Measurements from ENCODE around the gene AMH. TPM values are rescaled to one million over a fixed set of nuclear protein-coding genes. Genes with fewer than 3 reads are reported as not detected.

The AMH gene
- total RNA-seq, 1 experiment from 2014 or later = 42.8 TPM

DNA sequence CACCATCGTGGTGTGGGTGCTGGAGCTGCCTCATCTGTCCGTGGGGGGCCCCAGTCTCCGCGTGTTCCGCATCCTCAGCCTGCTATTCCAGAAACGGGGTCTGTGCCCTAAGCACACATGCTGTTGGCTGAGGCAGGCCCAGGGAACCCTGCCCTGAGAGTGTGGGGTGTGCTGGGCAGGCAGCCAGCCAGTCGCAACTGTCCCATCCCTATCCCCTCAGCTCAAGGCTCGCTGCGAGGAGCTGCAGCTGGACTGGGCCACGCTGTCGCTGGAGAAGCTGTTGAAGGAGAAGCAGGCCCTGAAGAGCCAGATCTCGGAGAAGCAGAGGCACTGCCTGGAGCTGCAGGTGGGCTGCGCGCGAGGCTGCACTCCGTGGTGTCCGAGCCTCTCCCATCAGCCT lies 34.9 kb upstream of the AMH start:
- Histone ChIP-seq H3K4me2 (ENCODE audit: low read length) (no peak overlapping the region), H3K79me2 (ENCODE audit: insufficient read depth, low read length) (peaks cover 4% of the 10 kb centered on the region; the same call in 1 of the 2 replicates), H3K9me2 (ENCODE audit: insufficient read depth) (no peaks in the 10 kb centered on the region), H3K27ac (ENCODE audit: low read depth, low read length) (no peak overlapping the region), H4K20me1 (ENCODE audit: insufficient read depth) (no peaks in the 10 kb centered on the region), H3K36me3 (ENCODE audit: control insufficient read depth in 1 of 2, insufficient read depth in 2 of 2, low read length in 2 of 2) (peaks cover 40 to 55% of the 10 kb centered on the region in 2 experiments; a peak in 3 of 4 replicates), H3K4me1 (ENCODE audit: control insufficient read depth in 1 of 2, insufficient read depth in 2 of 2, low read length in 2 of 2) (no peaks in the 10 kb centered on the region), H3K9ac (ENCODE audit: low read length) (no peak overlapping the region), H2AFZ (ENCODE audit: low read depth, low read length, poor library complexity, severe bottlenecking) (no peak overlapping the region), H3K4me3 (replicated peaks in 1 of 2; ENCODE audit: low read depth in 1 of 2, low read length in 2 of 2) (no peak overlapping the region), H3K9me3 (ENCODE audit: control insufficient read depth in 1 of 2, insufficient read depth in 1 of 2, low read depth in 1 of 2, low read length in 2 of 2) (no peaks in the 10 kb centered on the region), H3K27me3 (ENCODE audit: insufficient read depth, low read length) (no peaks in the 10 kb centered on the region)
- BruUV-seq (replicated peaks) = no TSS peak
- ChIA-PET RAD21 (ENCODE audit: low non-redundant PET in 1 of 2, low total read pairs in 2 of 2, uncharacterized antibody in 2 of 2, unreplicated experiment in 2 of 2) (no interaction called here), POLR2A (interaction anchor here (1.5 kb wide), 1 partner anchor 45 kb away, joined by 3 read pairs; no protein-coding TSS in a partner anchor), CTCF (no interaction called here)
- ATAC-seq = no peak
- TF ChIP-seq SP1 (IDR thresholded peaks at IDR 0.05; ENCODE audit: low read depth) (no peak), CBX3 (IDR thresholded peaks at IDR 0.05; ENCODE audit: low read depth) (no peak), RAD21 (IDR thresholded peaks at IDR 0.05; ENCODE audit: low read depth) (no peak), ZNF274 (IDR thresholded peaks at IDR 0.05; ENCODE audit: low read depth, low read length) (no peak), EZH2 (IDR thresholded peaks at IDR 0.05) (no peak), EZH2phosphoT487 (IDR thresholded peaks at IDR 0.05; ENCODE audit: borderline replicate concordance) (no peak), POLR2AphosphoS5 (IDR thresholded peaks at IDR 0.05; ENCODE audit: low read depth, low read length) (no peak), YY1 (IDR thresholded peaks at IDR 0.05; ENCODE audit: extremely low read depth, insufficient replicate concordance, low read depth, low read length) (no peak), CEBPB (IDR thresholded peaks at IDR 0.05; ENCODE audit: low read depth) (no peak), ZFX (IDR thresholded peaks at IDR 0.05) (no peak), EGR1 (IDR thresholded peaks at IDR 0.05; ENCODE audit: low read depth) (no peak)
- TF ChIP-seq, protein P1, sequence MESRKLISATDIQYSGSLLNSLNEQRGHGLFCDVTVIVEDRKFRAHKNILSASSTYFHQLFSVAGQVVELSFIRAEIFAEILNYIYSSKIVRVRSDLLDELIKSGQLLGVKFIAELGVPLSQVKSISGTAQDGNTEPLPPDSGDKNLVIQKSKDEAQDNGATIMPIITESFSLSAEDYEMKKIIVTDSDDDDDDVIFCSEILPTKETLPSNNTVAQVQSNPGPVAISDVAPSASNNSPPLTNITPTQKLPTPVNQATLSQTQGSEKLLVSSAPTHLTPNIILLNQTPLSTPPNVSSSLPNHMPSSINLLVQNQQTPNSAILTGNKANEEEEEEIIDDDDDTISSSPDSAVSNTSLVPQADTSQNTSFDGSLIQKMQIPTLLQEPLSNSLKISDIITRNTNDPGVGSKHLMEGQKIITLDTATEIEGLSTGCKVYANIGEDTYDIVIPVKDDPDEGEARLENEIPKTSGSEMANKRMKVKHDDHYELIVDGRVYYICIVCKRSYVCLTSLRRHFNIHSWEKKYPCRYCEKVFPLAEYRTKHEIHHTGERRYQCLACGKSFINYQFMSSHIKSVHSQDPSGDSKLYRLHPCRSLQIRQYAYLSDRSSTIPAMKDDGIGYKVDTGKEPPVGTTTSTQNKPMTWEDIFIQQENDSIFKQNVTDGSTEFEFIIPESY (IDR thresholded peaks at IDR 0.05; ENCODE audit: extremely low read depth, insufficient replicate concordance, low read length) = no peak
- TF ChIP-seq, protein P2, sequence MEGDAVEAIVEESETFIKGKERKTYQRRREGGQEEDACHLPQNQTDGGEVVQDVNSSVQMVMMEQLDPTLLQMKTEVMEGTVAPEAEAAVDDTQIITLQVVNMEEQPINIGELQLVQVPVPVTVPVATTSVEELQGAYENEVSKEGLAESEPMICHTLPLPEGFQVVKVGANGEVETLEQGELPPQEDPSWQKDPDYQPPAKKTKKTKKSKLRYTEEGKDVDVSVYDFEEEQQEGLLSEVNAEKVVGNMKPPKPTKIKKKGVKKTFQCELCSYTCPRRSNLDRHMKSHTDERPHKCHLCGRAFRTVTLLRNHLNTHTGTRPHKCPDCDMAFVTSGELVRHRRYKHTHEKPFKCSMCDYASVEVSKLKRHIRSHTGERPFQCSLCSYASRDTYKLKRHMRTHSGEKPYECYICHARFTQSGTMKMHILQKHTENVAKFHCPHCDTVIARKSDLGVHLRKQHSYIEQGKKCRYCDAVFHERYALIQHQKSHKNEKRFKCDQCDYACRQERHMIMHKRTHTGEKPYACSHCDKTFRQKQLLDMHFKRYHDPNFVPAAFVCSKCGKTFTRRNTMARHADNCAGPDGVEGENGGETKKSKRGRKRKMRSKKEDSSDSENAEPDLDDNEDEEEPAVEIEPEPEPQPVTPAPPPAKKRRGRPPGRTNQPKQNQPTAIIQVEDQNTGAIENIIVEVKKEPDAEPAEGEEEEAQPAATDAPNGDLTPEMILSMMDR (IDR thresholded peaks at IDR 0.05 in 2 of 3, conservative IDR thresholded peaks at IDR 0.05 in 1 of 3; ENCODE audit: borderline replicate concordance in 1 of 3, insufficient read depth in 1 of 3, low read depth in 2 of 3, low read length in 2 of 3) = no peak
- no peak for DNase-seq (ENCODE audit: low read depth, low spot score)
- intact Hi-C loops (cut with micrococcal nuclease) = no loop called here

All from HCT116 (cell line).